ENCODE measurements around the gene RAB30.
"Not testable (repeated sequence)": the region's sequence is repeated elsewhere in the genome, so short reads cannot be mapped to it uniquely, and the experiment has no call there.

RAB30 gene

GRCh38 chr11:82981852-82982251 lies 89.8 kb downstream of the RAB30 start:
- no peak for DNase-seq (ENCODE audit: low read depth)

- DNase-seq (ENCODE audit: low read depth) = no peak
Measured at GRCh38 chr11:82980947-82981346, 90.8 kb downstream of the RAB30 start.

- peak; percentile 94 for DNase-seq (ENCODE audit: low read depth)
Measured at GRCh38 chr11:82980292-82980691, 91.4 kb downstream of the RAB30 start.

- DNase-seq (ENCODE audit: low read depth) = no peak
Measured at GRCh38 chr11:82979824-82980223, 91.9 kb downstream of the RAB30 start.

GRCh38 chr11:82978422-82979099 lies 93.1 kb downstream of the RAB30 start:
- DNase-seq (ENCODE audit: low read depth) = peak; percentile 81

GRCh38 chr11:82976786-82977185 lies 94.9 kb downstream of the RAB30 start:
- DNase-seq (ENCODE audit: low read depth) = no peak

GRCh38 chr11:82975882-82976281 lies 95.8 kb downstream of the RAB30 start:
- DNase-seq (ENCODE audit: low read depth) = no peak

DNA sequence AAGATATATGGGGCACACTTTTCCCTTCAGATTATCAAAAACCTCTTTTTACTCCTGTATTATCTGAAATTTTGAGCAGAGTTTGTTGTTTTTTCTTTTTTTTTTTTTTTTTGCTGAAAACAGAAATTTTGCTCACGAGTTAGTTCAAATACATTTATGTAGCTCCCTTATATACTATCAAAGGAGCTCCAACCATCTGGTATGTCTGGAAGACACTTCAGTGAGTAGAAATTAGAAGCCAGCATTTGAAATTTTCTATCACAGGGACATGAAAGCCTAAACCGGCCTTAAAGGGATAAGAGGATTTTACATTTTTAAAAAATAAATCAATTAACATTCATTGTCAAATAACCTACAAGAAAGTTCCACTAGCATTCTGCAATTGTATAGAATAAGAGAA lies 96.8 kb downstream of the RAB30 start:
- no peak for DNase-seq (ENCODE audit: low read depth)

- DNase-seq (ENCODE audit: low read depth) = no peak
Measured at GRCh38 chr11:82974135-82974534, 97.6 kb downstream of the RAB30 start.

DNA sequence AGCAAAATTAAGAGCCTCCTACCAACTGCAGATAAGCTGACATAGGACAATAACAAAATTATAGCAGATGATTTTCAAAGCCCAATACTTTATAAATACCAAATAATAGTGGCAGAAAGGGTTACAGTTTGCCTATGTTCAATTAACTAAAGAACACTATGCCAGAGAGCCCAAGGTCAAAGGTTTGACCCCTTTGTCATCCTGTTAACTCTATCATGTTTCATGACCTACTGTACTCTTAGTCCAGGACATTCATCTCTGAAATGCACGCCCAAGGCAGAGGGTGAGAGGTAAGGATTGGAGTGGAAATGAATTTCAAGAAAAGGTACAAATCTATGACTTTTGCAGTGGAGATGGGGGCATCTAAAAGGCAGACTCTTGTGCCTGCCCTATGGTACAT lies 99.6 kb downstream of the RAB30 start:
- DNase-seq (ENCODE audit: low read depth) = no peak

DNA sequence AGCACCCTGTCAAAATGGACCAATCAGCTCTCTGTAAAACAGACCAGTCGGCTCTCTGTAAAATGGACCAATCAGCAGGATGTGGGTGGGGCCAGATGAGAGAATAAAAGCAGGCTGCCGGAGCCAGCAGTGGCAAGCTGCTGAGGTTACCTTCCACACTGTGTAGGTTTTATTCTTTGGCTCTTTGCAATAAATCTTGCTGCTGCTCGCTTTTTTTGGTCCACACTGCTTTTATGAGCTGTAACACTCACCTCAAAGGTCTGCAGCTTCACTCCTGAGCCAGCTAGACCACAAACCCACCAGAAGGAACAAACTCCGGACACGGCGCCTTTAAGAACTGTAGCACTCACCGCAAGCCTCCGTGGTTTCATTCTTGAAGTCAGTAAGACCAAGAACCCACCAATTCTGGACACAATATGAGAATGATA lies 100.2 kb downstream of the RAB30 start:
- not testable (repeated sequence) for DNase-seq (ENCODE audit: low read depth)

DNA sequence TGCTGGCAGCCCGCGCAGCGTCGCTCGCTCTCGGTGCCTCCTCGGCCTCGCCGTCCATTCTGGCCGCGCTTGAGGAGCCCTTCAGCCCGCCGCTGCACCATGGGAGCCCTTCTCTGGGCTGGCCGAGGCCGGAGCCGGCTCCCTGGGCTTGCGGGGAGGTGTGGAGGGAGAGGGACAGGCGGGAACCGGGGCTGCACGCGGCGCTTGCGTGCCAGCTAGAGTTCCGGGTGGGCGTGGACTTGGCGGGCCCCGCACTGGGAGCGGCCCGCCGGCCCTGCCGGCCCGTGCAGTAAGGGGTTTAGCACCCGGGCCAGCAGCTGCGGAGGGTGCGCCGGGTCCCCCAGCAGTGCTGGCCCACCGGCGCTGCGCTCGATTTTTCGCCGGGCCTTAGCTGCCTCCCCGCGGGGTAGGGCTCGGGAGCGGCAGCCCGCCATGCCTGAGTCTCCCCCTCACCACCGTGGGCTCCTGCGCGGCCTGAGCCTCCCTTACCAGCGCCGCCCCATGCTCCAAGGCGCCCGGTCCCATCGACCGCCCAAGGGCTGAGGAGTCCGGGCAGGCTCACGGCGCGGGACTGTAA lies 101.1 kb downstream of the RAB30 start:
- not testable (repeated sequence) for DNase-seq (ENCODE audit: low read depth)

DNA sequence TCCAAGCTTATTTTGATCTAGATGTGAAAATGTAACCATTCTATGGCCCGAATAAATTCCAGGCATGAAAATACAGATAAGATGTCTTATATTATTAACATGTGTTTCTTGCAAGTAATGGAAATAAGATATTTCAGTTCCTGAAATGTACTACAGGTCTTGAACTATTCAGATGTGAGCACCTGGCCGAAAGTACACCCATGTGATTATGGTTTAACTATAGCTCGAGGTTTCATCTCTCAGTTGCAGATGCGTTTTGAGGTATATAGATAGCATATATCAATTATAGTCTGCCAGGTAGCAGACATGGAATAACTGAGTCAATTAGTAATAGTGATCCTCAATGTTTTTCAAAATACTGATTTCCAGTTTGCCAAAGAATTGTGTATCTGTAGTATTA lies 101.9 kb downstream of the RAB30 start:
- no peak for DNase-seq (ENCODE audit: low read depth)

DNA sequence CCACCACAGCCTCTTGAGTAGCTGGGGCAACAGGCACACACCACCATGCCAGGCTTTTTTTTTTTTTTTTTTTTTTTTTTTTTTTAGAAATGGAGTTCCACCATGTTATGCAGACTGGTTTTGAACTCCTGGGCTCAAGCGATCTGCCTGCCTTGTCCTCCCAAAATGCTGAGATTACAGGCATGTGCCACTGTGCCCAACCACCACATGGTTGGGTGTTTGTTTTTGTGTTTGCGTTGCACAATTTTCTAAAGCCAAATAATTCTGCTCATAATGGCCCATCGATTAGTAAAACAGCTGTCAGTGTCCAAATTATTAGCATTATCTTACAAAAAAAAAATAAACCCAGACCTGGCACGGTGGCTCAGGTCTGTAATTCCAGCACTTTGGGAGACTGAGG lies 104.3 kb downstream of the RAB30 start:
- no peak for DNase-seq (ENCODE audit: low read depth)

- DNase-seq (ENCODE audit: low read depth) = not testable (repeated sequence)
Measured at GRCh38 chr11:82962021-82962420, 109.7 kb downstream of the RAB30 start.

GRCh38 chr11:82960779-82961143 lies 110.9 kb downstream of the RAB30 start:
- DNase-seq (ENCODE audit: low read depth) = no peak

DNA sequence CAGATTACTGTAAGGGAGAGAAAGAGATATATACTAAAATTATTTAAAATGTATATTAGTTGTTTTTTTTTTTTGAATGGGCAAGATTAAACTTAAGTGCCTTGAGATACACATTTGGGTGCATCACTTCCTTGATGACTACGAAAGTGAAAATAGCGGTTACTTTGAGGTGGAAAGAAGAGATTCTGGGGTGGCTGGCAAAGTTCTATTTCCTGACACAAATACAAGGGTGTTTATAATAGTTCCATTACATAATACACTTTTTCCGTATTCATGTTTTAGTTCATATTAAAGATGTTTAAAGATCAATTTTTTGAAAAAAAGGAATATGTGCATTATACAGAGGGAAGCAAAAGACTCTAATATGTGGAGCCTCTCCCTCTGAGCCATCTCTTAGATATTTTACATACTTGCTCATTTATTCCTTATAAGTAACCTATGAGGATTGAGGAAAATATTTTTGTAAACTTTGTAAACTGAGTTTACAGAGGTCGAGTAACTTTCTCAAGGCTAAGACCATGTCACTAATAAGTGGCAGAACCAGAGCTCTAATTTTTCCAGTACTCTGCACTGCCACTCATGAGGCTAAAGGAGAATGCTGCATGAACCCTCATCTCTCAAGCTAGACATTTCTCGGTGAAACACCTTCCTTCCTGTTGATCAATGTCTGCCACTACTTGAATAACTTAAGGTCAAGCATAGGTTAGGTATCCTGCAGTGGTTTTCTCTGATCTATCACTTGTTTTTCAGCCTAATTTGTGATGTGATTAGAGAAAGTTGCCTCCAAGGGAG lies 111.5 kb downstream of the RAB30 start:
- DNase-seq (ENCODE audit: low read depth) = no peak

GRCh38 chr11:82955736-82956453 lies 115.8 kb downstream of the RAB30 start:
- not testable (repeated sequence) for DNase-seq (ENCODE audit: low read depth)

- DNase-seq (ENCODE audit: low read depth) = not testable (repeated sequence)
Measured at GRCh38 chr11:82950502-82950901, 121.2 kb downstream of the RAB30 start.

DNA sequence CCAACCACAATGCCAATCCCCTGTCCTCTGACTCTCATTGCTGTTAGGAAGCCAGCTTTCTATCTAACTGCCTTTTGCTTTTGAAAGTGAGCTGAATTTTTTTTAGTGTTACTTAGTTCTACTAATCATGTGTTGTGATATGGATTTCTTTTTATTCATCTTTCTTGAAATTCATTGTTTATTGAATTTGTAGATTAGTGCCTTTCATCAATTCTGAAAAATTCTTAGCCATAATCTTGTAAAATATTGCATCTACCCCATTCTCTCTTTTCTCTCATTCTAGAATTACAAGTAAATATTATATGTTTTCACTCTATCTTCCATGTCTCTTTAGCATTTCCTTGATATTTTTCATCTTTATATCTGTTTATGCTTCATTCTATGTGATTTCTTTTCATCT lies 122.3 kb downstream of the RAB30 start:
- DNase-seq (ENCODE audit: low read depth) = no peak

GRCh38 chr11:82945682-82946081 lies 126.0 kb downstream of the RAB30 start:
- DNase-seq (ENCODE audit: low read depth) = no peak

DNA sequence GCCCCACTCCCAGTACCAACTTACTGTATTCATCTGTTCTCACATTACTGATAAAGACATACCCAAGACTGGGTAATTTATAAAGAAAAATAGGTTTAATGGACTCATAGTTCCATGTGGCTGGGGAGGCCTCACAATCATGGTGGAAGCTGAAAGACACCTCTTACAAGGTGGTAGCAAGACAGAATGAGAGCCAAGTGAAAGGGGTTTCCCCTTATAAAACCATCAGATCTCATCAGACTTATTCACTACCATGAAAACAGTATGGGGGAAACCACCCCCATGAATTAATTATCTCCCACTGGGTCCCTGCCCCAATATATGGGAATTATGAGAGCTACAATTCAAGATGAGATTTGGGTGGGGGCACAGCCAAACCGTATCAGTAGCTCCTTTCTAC lies 126.7 kb downstream of the RAB30 start:
- not testable (repeated sequence) for DNase-seq (ENCODE audit: low read depth)

GRCh38 chr11:82944198-82944597 lies 127.5 kb downstream of the RAB30 start:
- DNase-seq (ENCODE audit: low read depth) = no peak
